Mucosa of rectum (tissue), 2 donors: Measurements from ENCODE around the gene BDH1.
A peak's percentile ranks its signal among the peaks of the same experiment; 100 is the strongest.
"Not testable (repeated sequence)": the region's sequence is repeated elsewhere in the genome, so short reads cannot be mapped to it uniquely, and the experiment has no call there.

Source experiments
- H3K27ac ChIP-seq, 2 donors: one replicate each; pipeline ENCODE4 v1.7.0; 2013; ENCODE audit warnings: inconsistent platforms in 2 of 2, low read depth in 2 of 2, low read length in 2 of 2
- H3K27me3 ChIP-seq, 2 donors: one replicate each; pipeline ENCODE4 v1.7.0; 2013; ENCODE audit warnings: low read length in 2 of 2; ENCODE audit not compliant: control insufficient read depth in 2 of 2, insufficient read depth in 2 of 2
- H3K36me3 ChIP-seq, 2 donors: one replicate each; pipeline ENCODE4 v1.7.0; 2013; ENCODE audit warnings: low read length in 2 of 2; ENCODE audit not compliant: control insufficient read depth in 2 of 2, insufficient read depth in 2 of 2
- H3K4me1 ChIP-seq, 2 donors: one replicate each; pipeline ENCODE4 v1.7.0; 2013; ENCODE audit warnings: low read length in 2 of 2, mild to moderate bottlenecking in 1 of 2; ENCODE audit not compliant: control insufficient read depth in 2 of 2, insufficient read depth in 2 of 2
- H3K4me3 ChIP-seq, 2 donors: one replicate each; pipeline ENCODE4 v1.7.0; 2013; ENCODE audit warnings: low read length in 2 of 2
- H3K9ac ChIP-seq, 2 donors: one replicate each; pipeline ENCODE4 v1.7.0; 2013; ENCODE audit warnings: low read length in 2 of 2, low read depth in 1 of 2, mild to moderate bottlenecking in 1 of 2
- H3K9me3 ChIP-seq, 2 donors: one replicate each; pipeline ENCODE4 v1.7.0; 2013; ENCODE audit warnings: low read length in 2 of 2; ENCODE audit not compliant: control insufficient read depth in 2 of 2
- donor health status: healthy.
- donor health status: Normal muscosa, but diverticular disease.

Gene BDH1

GRCh38 chr3:197593046-197593380, 37.2 kb upstream of the BDH1 start:
- Histone ChIP-seq H3K4me1 (peaks cover 34 to 39% of the 10 kb centered on the region in 2 donors), H3K9me3 (no peaks in the 10 kb centered on the region), H3K27me3 (no peaks in the 10 kb centered on the region), H3K27ac (no peak overlapping the region), H3K36me3 (no peaks in the 10 kb centered on the region), H3K4me3 (no peak overlapping the region), H3K9ac (no peak overlapping the region)

DNA sequence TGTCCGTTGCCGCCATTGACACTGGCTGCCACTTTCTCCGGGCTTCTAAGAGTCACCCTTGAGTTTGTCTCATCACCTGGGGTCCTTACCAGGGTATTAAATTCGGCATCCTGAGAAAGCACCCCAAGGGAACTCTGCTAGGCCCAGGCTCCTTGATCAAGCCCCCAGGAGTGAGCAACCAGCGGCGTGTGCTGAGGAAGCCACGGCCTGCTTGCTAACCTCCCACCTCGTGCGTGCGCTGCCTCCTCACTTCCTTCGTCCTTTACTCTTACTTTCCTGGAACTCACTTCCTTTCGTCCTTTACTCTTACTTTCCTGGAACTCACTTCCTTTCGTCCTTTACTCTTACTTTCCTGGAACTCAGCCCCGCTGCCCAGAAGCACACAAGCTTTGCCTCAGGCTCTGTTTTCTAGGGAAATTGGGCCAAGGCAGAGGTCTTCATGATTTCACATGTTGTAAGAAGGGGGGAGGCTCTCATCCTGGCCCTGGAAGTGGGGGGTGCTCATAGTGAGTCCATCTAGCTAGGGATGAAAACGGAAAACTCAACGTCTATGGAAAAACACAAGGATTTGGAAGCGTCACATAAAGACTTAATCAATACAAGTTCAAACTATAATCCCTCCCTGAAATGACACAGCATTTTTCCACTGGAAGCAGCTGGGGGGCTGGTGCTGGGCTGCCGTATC, 36.7 kb upstream of the BDH1 start:
- no peaks in the 10 kb centered on the region for H3K27me3 ChIP-seq
- H3K36me3 ChIP-seq, result no peaks in the 10 kb centered on the region
- no peak overlapping the region for H3K4me3 ChIP-seq
- peaks cover 33 to 39% of the 10 kb centered on the region in 2 donors for H3K4me1 ChIP-seq
- no peaks in the 10 kb centered on the region for H3K9me3 ChIP-seq
- H3K9ac ChIP-seq, result no peak overlapping the region
- no peak overlapping the region for H3K27ac ChIP-seq

GRCh38 chr3:197591816-197592215, 36.0 kb upstream of the BDH1 start:
- H3K4me1 ChIP-seq, result peaks cover 29 to 36% of the 10 kb centered on the region in 2 donors
- no peak overlapping the region for H3K4me3 ChIP-seq
- no peaks in the 10 kb centered on the region for H3K36me3 ChIP-seq
- H3K27ac ChIP-seq, result peak overlapping the region; percentile 36 to 94
- H3K9ac ChIP-seq, result no peak overlapping the region
- no peaks in the 10 kb centered on the region for H3K27me3 ChIP-seq
- no peaks in the 10 kb centered on the region for H3K9me3 ChIP-seq

- Histone ChIP-seq H3K9ac (peak overlapping the region; percentile 52 to 56), H3K27me3 (no peaks in the 10 kb centered on the region), H3K9me3 (no peaks in the 10 kb centered on the region), H3K4me3 (no peak overlapping the region), H3K4me1 (peaks cover 26 to 35% of the 10 kb centered on the region in 2 donors), H3K36me3 (no peaks in the 10 kb centered on the region), H3K27ac (peak overlapping the region; percentile 94 to 97)
Measured at GRCh38 chr3:197590313-197590962, 34.7 kb upstream of the BDH1 start.

DNA sequence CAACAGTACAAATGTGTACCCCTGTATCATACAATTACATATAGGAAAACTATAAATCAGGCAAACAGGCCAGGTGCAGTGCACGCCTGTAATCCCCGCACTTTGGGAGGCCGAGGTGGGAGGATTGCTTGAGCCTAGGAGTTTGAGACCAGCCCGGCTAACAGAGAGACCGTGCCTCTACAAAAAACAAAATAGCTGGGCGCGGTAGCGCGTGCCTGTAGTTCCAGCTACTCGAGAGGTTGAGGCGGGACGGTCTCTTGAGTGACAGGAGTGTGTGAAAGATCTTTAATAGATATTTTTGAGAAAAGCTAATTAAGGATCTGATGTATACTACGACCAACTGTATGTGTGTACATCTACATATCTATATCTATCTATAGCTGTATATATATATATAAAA, 33.8 kb upstream of the BDH1 start:
- no peaks in the 10 kb centered on the region for H3K9me3 ChIP-seq
- H3K27ac ChIP-seq, result peak overlapping the region; percentile 60 to 75
- no peaks in the 10 kb centered on the region for H3K36me3 ChIP-seq
- no peak overlapping the region for H3K4me3 ChIP-seq
- H3K4me1 ChIP-seq, result peaks cover 24 to 34% of the 10 kb centered on the region in 2 donors
- no peak overlapping the region for H3K9ac ChIP-seq
- H3K27me3 ChIP-seq, result no peaks in the 10 kb centered on the region

GRCh38 chr3:197586768-197587167, 31.0 kb upstream of the BDH1 start:
- H3K9me3 ChIP-seq, H3K27me3 ChIP-seq, H3K36me3 ChIP-seq: not testable (repeated sequence)
- Histone ChIP-seq H3K4me3 (peak overlapping the region; percentile 39 to 41), H3K9ac (peak overlapping the region in 1 of 2 donors; percentile 58), H3K4me1 (peaks cover 22 to 32% of the 10 kb centered on the region in 2 donors), H3K27ac (peak overlapping the region; percentile 84 to 85)

- H3K27me3 ChIP-seq, result no peaks in the 10 kb centered on the region
- H3K36me3 ChIP-seq, result no peaks in the 10 kb centered on the region
- H3K4me3 ChIP-seq, result no peak overlapping the region
- peaks cover 0 to under 1% of the 10 kb centered on the region in 2 donors for H3K9me3 ChIP-seq
- no peak overlapping the region for H3K9ac ChIP-seq
- H3K27ac ChIP-seq, result peak overlapping the region; percentile 84 to 85
- H3K4me1 ChIP-seq, result peaks cover 18 to 28% of the 10 kb centered on the region in 2 donors
Measured at GRCh38 chr3:197586181-197586580, 30.4 kb upstream of the BDH1 start.

DNA sequence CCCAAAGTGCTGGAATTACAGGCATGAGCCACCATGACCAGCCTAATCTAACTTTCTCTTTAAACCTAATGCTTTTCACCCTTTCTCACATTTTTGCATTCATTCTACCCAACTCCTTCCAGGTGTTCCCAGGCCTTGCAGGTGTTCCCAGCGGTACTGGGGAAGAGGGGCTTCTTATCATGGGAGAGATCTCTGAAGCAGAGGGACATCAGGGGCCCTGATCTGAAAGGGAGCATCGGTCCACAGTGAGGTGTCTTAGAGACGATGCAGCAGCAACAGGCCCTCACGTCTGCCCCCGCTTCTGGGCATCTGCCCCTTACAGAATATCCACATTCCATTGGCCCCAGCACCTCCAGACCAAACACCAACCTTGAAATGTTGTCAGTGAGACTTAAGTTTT, 29.0 kb upstream of the BDH1 start:
- peaks cover 0 to 2% of the 10 kb centered on the region in 2 donors for H3K9me3 ChIP-seq
- no peak overlapping the region for H3K27ac ChIP-seq
- H3K9ac ChIP-seq, result no peak overlapping the region
- peaks cover 10 to 23% of the 10 kb centered on the region in 2 donors for H3K4me1 ChIP-seq
- no peaks in the 10 kb centered on the region for H3K27me3 ChIP-seq
- no peak overlapping the region for H3K4me3 ChIP-seq
- H3K36me3 ChIP-seq, result no peaks in the 10 kb centered on the region

DNA sequence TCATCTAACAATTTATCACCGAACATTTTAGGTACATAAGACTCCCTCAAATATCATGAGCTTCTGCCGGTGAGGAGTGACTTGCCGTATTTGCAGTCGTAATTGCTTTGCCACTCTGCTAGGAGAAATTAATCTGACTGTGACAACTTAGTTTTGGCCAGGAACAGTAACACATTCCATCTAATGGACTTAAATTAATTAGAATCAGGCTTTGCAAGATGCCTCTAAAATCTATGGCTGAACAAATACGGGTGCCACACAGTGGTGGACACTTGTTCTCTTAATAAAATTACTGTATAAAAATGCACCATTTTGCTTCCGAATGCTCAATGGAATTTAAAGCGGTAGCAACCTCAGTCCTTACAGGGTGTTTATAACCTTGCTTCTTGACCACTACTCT, 27.6 kb upstream of the BDH1 start:
- Histone ChIP-seq H3K27me3 (no peaks in the 10 kb centered on the region), H3K36me3 (no peaks in the 10 kb centered on the region), H3K9me3 (peaks cover 0 to 2% of the 10 kb centered on the region in 2 donors), H3K27ac (no peak overlapping the region), H3K9ac (no peak overlapping the region), H3K4me1 (peaks cover 6 to 16% of the 10 kb centered on the region in 2 donors), H3K4me3 (no peak overlapping the region)

GRCh38 chr3:197580253-197580691, 24.5 kb upstream of the BDH1 start:
- H3K4me1 ChIP-seq, result peaks cover 0 to 4% of the 10 kb centered on the region in 2 donors
- H3K9me3 ChIP-seq, result peaks cover 0 to 2% of the 10 kb centered on the region in 2 donors
- H3K27me3 ChIP-seq, result no peaks in the 10 kb centered on the region
- no peaks in the 10 kb centered on the region for H3K36me3 ChIP-seq
- H3K4me3 ChIP-seq, result no peak overlapping the region
- H3K27ac ChIP-seq, result no peak overlapping the region
- H3K9ac ChIP-seq, result no peak overlapping the region
